AG04450 (cell line): ENCODE data around the gene ANXA5. TPM values are rescaled to one million over a fixed set of nuclear protein-coding genes. Genes with fewer than 3 reads are reported as not detected.

Experiments used
- CTCF ChIA-PET: fragments of 300-600, 350-600 bp; formaldehyde crosslinking; extraction: SDS; loops from one replicate; lab custom pipeline; 2022; ENCODE audit warnings: antibody characterized with exemption, inconsistent platforms; lab: Charles Lee
- POLR2A ChIA-PET: fragments of 350-600 bp; formaldehyde crosslinking; extraction: SDS; loops from one replicate; lab custom pipeline; 2021; ENCODE audit warnings: antibody characterized with exemption, inconsistent platforms; lab: Yijun Ruan, JAX
- DNase-seq: peaks from one replicate; pipeline ENCODE4 v3.0.0-alpha.2; 2011; ENCODE audit warnings: low read depth, low spot score
- H3K27ac ChIP-seq: one replicate; pipeline ENCODE4 v1.5.1; 2012; ENCODE audit warnings: low read depth, low read length, control low read depth
- H3K27me3 ChIP-seq: one replicate; pipeline ENCODE4 v1.6.0; 2012; ENCODE audit warnings: low read length; ENCODE audit not compliant: control insufficient read depth, insufficient read depth
- H3K4me3 ChIP-seq: 2 replicates; pipeline ENCODE4 v1.5.1; 2011; ENCODE audit warnings: mild to moderate bottlenecking, low read depth, low read length, control low read depth
- H3K9me3 ChIP-seq: 2 replicates; pipeline ENCODE4 v1.5.1; 2012; ENCODE audit warnings: low read length; ENCODE audit not compliant: control insufficient read depth, insufficient read depth
- polyA plus RNA-seq: library from polyadenylated mRNA; depleted of rRNA; stranded (reverse); fragments of >200 nt; gene quantifications from 2 replicates; pipeline ENCODE4 v1.2.3, GENCODE V29; 2011
- TF ChIP-seq, protein P1 (sequence below): IDR thresholded peaks from 2 replicates; pipeline ENCODE4 v1.5.1; 2011; ENCODE audit warnings: low read depth, low read length, control low read depth, inconsistent platforms

Gene ANXA5
- polyA plus RNA-seq, 1 experiment: 2,093 TPM

DNA sequence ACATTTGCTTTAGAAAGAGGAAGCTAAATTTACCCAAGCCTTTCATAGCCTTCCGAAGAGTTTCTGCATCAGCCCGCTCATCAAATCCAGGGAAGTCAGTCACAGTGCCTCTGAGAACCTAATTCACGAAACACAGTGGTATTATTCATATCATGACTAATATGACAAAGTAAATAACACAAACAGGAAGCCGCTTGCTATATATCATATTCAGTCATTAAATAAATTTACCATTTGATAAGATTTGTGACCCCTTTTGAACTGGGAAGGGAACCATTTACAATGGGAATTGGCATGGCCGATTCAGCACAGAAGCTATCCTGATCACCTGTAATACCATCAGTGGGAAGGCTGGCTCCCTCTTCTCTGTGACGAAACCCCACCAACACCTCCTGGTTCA, 10.5 kb downstream of the ANXA5 start:
- Histone ChIP-seq H3K27me3 (no peaks in the 10 kb centered on the region), H3K27ac (no peak overlapping the region), H3K4me3 (no peak overlapping the region), H3K9me3 (no peaks in the 10 kb centered on the region)
- ChIA-PET POLR2A (interaction anchor here (1.0 to 2.4 kb wide), 2 partner anchors 10 to 16 kb away, joined by 4 to 17 read pairs; partner anchors contain the start of gene ANXA5), CTCF (interaction anchor here (1.1 to 2.2 kb wide), 2 partner anchors 9 to 11 kb away, joined by 4 to 11 read pairs; no protein-coding TSS in a partner anchor)
- TF ChIP-seq, protein P1, sequence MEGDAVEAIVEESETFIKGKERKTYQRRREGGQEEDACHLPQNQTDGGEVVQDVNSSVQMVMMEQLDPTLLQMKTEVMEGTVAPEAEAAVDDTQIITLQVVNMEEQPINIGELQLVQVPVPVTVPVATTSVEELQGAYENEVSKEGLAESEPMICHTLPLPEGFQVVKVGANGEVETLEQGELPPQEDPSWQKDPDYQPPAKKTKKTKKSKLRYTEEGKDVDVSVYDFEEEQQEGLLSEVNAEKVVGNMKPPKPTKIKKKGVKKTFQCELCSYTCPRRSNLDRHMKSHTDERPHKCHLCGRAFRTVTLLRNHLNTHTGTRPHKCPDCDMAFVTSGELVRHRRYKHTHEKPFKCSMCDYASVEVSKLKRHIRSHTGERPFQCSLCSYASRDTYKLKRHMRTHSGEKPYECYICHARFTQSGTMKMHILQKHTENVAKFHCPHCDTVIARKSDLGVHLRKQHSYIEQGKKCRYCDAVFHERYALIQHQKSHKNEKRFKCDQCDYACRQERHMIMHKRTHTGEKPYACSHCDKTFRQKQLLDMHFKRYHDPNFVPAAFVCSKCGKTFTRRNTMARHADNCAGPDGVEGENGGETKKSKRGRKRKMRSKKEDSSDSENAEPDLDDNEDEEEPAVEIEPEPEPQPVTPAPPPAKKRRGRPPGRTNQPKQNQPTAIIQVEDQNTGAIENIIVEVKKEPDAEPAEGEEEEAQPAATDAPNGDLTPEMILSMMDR: no peak
- DNase-seq: no peak

- Histone ChIP-seq H3K27ac (no peak overlapping the region), H3K9me3 (no peaks in the 10 kb centered on the region), H3K27me3 (no peaks in the 10 kb centered on the region), H3K4me3 (no peak overlapping the region)
- DNase-seq: no peak
- CTCF ChIA-PET: interaction anchor here (1.5 to 2.2 kb wide), 2 partner anchors 10 to 52 kb away, joined by 7 to 11 read pairs; no protein-coding TSS in a partner anchor
- POLR2A ChIA-PET: interaction anchor here (0.9 to 2.4 kb wide), 4 partner anchors 10 to 43 kb away, joined by 3 to 17 read pairs (median 4); partner anchors contain the start of gene ANXA5
- TF ChIP-seq, protein P1: no peak
Observed at GRCh38 chr4:121685257-121685656, 11.5 kb downstream of the ANXA5 start.

GRCh38 chr4:121684561-121684960, 12.2 kb downstream of the ANXA5 start:
- Histone ChIP-seq H3K27ac (no peak overlapping the region), H3K4me3 (no peak overlapping the region), H3K27me3 (no peaks in the 10 kb centered on the region), H3K9me3 (no peaks in the 10 kb centered on the region)
- TF ChIP-seq, protein P1: no peak
- POLR2A ChIA-PET: interaction anchor here (0.9 to 2.4 kb wide), 2 partner anchors 12 to 44 kb away, joined by 3 to 17 read pairs; partner anchors contain the start of gene ANXA5
- CTCF ChIA-PET: interaction anchor here (1.5 kb wide), 1 partner anchor 53 kb away, joined by 7 read pairs; no protein-coding TSS in a partner anchor
- DNase-seq: no peak

- TF ChIP-seq, protein P1: no peak
- Histone ChIP-seq H3K4me3 (no peak overlapping the region), H3K27ac (no peak overlapping the region), H3K9me3 (no peaks in the 10 kb centered on the region), H3K27me3 (no peaks in the 10 kb centered on the region)
- POLR2A ChIA-PET: interaction anchor here (2.4 kb wide), 1 partner anchor 13 kb away, joined by 17 read pairs; the partner anchor contains the start of gene ANXA5
- DNase-seq: no peak
- CTCF ChIA-PET: interaction anchor here (1.5 kb wide), 1 partner anchor 53 kb away, joined by 7 read pairs; no protein-coding TSS in a partner anchor
Observed at GRCh38 chr4:121684016-121684415, 12.8 kb downstream of the ANXA5 start.

DNA sequence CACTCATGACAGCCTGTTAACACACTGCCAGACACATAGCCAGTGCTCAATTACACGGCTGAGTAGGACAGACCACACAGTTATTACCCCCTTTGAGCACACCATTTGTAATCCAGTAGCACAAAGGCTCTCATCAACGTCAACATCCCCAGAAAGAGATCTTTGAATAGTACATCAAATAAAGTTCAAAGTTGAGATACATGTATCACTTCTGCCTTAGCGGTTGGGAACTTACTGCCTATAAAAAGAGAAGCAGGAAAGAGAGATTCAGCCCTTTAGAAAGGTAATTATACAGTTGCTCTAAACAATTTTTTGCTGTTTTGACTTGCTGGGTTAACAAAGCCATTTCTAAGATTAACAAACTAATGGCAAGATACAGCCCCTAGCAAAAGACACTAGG, 16.2 kb downstream of the ANXA5 start:
- Histone ChIP-seq H3K4me3 (no peak overlapping the region), H3K9me3 (no peaks in the 10 kb centered on the region), H3K27me3 (no peaks in the 10 kb centered on the region), H3K27ac (no peak overlapping the region)
- DNase-seq: no peak
- TF ChIP-seq, protein P1: no peak
- ChIA-PET POLR2A (interaction anchor here (1.4 to 2.3 kb wide), 2 partner anchors 12 to 16 kb away, joined by 5 to 12 read pairs; partner anchors contain the start of gene ANXA5), CTCF (interaction anchor here (0.9 to 1.8 kb wide), 4 partner anchors 9 to 57 kb away, joined by 3 to 10 read pairs (median 4); no protein-coding TSS in a partner anchor)
